Stimulated activated CD8-positive, alpha-beta memory T cell treated with anti-CD3 and anti-CD28 coated beads, Interleukin-7, amount 100 ng/mL, for 4 hours (primary cell): Measurements from ENCODE around the gene HINT3.
A peak's percentile ranks its signal among the peaks of the same experiment; 100 is the strongest.
"Not testable (repeated sequence)": the region's sequence is repeated elsewhere in the genome, so short reads cannot be mapped to it uniquely, and the experiment has no call there.

Experiments used
- DNase-seq, 2 donors: peaks; one replicate each; pipeline ENCODE4 v3.0.0-alpha.2; 2020; ENCODE audit warnings: low read depth in 2 of 2

The HINT3 gene

DNA sequence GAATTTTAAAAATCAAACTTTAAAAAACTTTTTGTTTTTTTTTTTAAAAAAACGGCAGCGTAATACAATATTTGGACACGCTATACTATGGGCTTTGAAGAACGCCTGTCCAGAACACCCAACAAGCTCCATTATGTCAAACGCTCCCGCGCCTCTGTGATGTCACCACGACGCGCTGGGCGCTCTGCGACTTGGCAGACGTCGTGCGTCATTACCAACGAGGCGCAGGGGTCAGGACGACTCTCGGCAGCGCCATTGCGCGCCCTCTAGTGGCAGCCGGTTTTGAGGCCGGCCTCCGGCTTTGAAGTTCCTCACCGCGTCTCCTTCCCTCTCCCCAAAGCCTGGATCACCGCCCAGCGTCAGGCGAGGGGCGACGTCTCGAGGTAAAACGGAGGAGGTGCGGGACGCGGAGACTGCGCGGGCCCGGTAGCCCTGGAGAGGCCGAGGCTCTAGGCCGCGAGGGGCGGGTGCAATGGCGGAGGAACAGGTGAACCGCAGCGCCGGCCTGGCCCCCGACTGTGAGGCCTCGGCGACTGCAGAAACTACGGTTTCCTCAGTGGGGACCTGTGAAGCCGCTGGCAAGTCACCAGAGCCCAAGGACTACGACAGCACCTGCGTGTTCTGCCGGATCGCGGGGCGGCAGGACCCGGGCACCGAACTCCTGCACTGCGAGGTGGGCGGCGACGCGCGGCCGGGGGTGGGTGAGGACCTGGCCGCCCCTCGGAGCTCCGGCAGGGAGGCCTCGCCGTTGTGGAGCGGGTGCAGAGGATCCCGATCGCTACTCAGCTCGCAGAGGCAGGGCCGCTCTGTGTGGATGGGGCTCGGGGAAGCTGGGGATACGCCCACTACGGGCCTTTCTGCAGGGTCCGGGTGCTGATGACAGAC lies at the start of gene HINT3:
TSS of gene HINT3 (plus strand) at position 265 of the 885 bp plus-strand sequence. CDS start at position 473, 208 bp downstream.
- peak; percentile 93 to 96 for DNase-seq

DNA sequence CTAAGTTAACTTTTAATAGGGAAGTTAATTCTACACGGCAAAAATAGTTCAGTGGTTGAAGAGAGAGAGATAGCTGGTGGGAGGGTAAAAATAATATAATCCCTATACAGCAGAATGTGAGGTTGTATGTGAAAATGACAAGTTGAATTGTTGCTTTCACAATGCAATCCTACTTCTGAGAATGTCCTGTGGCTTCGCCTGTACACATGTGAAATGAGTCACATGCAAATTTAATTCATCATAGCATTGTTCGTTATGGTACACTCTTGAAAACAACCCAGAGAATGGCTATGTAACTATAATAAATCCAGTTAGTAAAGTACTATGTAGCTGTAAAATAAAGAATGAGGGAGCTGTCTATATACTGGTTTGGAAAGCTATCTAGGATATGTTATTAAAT lies 46.0 kb upstream of the HINT3 start:
- no peak for DNase-seq

DNA sequence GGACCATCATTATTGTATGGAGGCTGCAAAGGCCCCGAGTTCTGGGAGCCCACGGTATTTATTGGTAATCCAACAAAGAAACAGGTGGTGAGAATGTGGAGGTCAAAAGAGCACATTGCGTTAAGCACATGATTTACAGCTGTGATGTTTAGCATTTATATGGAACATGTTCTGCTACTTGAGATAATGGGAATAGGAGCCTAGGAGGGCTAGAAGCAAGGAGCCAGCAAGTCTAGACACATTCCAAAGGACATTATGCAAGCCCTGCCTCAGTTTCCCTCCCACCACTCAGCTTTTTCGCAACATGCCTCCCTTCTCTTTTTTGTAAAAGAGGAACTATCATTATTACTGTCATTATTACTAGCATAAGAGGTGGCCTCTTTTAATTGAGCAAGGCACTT lies 45.5 kb upstream of the HINT3 start:
- DNase-seq, result not testable (repeated sequence)

DNA sequence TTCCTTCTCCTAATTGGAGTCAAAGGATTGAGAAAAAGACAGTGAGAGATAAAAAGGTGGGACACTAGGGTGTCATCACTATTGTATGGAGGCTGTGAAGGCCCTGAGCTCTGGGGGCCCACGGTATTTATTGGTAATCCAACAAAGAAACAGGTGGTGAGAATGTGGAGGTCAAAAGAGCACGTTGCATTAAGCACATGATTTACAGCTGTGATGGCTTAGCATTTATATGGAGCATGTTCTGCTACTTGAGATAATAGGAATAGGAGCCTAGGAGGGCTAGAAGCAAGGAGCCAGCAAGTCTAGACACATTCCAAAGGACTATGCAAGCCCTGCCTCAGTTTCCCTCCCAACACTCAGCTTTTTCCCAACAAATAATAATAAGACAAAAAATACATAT lies 44.1 kb upstream of the HINT3 start:
- not testable (repeated sequence) for DNase-seq

DNA sequence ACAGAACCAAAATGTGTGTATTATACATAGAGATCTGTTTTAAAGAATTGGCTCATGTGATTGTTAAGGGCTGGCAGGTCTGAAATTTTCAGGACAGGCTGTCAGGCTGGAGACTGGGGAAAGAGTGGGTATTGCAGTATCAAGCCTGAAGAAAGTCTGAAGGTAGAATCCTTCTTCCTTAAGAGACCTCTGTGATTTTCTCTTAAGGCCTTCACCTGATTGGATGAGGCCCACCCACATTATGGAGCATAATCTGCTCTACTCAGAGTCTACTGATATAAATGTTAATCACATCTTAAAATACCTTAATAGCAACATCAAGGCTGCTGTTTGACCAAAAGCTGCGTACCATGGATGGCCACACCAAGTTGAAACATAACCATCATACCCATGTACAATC lies 43.4 kb upstream of the HINT3 start:
- no peak for DNase-seq

DNA sequence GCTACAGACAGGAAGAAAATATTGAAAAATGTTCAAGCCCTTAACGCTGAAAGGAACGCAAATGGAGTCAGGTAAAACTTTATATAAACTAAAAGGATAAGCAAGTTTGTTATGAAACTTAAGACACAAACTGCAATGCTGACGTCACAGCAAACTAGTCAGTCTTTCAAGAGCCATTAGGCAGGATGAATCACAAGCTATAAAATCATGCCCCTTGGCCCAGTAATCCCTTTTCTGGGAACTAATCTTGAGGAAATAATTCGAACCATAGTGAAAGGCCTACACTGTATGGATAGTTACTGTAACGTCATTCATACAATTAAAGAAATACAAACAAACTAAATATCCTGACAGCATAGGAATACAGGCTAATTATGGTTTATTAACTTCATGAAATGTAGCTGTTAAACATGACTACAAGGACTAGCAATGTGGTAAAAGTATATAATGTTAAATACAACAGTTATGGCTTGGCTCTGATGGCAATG lies 42.7 kb upstream of the HINT3 start:
- no peak for DNase-seq

DNA sequence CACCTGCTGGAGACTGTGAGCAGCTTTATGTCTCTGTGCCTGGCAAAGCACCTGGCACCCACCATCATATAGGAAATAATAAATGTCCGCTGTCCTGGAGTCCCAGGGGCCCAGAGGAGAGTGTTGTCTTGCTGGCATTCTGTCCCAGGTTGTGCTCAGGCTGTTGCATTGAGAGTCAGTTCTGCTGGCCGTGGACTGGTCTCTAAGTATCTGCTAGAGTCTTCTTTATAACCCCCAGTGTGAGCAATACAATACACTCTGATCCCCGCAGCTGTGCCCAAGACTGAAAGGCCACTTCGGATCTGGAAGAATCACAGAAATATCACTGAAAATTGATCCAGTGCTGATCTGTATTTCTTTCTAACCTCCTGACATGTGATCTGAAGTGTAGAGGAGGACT lies 38.3 kb upstream of the HINT3 start:
- DNase-seq, result no peak

DNA sequence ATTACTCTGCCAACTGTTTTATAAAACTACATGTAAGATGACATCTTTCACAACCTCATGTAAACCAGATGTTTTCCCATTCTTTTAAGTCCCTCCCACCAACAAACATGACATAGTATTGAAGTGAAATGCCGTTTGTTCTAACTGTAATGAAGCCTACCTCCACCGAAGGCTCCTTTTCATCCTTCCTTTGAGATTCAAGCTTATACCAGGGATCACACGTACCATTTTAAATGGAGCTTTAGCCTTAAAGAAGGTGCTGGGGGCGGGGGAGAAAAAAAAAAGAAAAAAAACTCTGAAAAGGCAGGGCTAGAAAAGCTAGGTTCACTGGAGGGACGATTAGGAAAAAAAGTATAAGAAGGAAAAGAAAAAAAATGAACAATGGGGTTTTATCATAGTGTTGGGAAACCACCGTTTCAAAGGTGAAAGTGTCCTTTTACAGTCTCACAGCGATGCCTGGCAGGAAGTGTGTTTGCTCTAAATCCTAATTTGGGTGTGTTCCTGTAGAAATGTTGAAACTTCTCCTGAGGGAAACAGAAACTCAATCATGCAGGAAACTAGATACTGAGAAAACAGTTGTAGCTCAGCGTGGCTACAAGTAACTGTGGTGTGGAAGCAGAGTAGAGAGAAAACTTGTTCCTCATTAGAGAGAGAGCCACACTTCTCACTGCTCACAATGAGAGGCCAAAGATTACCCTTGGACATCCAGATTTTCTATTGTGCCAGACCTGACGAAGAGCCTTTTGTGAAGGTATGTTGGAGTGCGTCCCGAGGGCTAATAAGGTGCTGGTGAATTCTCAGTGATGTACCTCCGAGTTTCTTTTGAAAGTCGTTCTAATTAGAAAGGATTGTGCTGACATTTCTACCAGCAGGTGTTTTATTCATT lies 37.6 kb upstream of the HINT3 start:
- peak; percentile 9 to 30 for DNase-seq

DNA sequence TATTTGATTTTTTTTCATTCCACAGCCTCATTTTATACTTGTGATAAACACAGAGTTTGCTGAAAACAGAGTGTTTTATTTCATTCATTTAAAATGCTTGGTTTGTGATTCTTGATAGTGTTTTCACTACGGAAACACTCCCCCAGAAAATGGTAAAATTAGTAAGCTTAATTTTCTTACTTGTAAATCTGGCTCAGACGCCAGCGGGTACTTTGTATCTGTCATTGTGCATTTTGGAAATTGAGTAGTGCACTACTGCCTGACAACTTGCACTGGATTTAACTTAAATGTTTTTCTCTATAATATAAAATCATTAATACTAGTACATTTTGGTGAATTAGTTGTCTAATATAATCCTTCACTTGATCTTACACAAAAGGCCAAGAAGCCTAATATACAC lies 37.0 kb upstream of the HINT3 start:
- DNase-seq, result no peak

DNA sequence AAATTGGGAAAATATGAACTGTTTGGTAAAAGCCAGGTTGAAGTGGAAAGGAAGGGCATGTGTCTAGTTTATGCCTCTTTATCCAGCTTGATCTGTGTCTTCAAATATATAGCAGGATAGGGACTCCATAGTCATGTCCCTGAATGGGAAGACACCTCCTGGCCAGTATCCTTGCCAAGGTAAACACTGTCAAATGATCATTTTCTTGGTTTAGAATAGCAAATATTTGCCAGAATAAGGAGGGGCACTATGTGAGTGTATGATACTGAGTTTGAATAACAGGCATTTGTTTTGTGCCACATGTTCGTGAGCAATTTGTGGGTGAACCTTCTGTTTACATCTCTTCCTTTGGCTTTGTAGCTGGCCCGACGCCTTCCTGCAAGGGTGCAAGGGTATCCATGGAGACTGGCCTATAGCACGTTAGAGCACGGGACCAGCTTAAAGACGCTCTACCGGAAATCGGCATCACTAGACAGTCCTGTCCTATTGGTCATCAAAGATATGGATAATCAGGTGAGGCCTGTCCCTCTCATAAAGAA lies 34.2 kb upstream of the HINT3 start:
- DNase-seq, result no peak

DNA sequence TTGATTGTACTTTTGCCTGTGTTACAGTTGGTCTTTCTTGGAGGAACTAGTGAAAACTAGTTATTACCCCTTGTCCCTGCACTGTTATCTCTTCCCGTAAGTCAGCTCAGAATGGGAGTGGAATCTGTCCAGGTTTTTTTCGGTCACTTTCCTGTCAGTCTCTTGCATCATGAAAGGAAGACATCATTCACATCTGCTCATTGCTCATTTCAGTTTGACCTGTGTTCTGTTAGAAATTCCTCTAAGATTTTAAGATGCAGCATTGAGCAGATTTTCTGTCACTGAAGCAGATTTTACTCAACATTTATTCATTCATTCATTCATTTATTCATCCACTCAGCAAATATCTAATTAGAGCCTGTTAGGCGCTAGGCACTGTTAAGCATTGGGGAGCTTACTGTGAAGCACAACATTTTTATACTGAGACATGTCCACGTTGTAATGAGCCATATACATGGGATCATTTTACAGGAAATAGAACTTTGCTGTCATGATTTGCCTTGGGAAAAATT lies 33.1 kb upstream of the HINT3 start:
- no peak for DNase-seq

DNA sequence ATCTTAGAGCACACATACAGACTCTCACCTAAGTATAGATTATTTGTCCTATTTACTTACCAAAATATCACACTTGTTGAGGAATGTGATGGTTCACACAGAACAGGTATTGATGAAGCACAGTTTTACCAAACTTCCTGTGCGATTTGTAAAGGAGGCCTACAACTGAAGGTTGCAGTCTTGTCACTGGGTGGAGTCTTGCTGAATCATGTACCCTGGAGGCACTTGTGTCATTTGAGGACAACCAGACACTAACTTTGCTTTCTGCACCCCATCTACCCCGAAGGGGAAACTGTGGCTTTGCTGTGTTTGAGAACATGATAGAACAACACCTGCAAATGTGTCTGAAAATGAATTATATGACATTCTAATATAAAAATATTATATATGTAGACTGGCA lies 32.4 kb upstream of the HINT3 start:
- DNase-seq, result no peak

DNA sequence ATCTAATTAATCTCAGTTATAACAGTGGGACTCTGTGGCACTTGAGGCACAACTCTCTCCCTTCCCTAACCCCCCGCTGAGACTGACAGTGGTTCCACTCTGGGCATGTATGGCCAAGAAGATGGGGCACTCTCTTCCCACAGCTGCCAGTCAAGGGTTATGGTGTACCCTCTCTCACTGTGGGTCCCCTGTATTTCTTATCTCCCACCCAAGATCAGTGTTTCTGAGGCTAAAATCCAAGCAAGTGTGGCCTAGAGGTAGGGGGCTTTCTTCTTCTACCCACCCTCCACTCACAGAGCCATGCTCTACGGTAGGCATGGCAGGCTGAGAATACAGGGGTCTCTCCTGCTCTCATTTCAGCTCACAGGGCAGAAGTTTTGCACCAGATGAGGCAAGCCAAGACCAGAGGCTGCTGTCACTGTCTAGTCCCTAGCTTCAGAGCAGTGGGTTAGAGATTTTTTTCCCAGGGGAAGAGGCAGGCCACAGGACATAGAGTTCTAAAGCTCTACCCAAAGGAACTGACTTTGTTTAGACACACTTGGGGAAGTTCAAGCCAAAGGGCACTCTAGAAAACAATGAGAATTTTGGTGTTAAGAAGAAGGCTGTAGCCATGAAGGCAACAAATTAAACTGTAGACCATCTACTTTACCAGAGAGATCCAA lies 31.7 kb upstream of the HINT3 start:
- DNase-seq, result no peak

DNA sequence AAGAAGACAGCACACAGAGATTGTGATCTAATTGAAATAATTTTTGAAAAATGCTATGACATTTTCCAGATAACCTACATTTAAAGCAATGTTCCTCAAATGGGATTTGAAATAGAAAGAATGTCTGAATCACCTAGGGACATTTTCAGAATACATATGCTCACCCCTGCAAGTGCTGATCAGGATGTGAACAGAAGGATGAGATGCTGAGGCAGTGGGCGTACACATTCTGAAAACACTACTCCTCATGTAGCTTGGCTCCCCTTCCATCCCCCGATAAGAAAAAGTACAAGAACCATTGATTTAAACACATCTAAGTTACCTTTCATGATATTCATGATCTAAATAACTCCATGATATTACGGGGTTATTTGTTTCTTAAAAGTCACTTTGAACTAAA lies 29.9 kb upstream of the HINT3 start:
- no peak for DNase-seq

DNA sequence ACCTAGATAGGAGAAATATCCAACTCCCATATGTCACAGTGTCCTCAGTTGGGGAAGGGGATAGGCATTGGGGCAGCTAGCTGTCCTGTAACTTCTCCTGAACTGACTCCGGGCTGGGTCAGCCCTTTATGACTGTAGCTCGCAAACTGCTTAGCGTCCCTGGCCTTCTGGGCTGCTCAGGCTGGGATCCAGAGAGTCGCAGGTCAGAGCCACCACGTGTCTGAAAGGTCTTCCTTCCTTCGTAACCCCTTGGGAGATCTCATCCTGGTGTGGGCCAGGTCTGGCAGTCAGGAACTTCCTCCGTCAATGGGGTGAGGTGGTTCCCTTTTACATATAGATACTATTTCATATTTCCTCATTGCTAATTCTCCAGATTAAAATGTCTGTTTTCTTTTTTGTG lies 28.8 kb upstream of the HINT3 start:
- no peak for DNase-seq

DNA sequence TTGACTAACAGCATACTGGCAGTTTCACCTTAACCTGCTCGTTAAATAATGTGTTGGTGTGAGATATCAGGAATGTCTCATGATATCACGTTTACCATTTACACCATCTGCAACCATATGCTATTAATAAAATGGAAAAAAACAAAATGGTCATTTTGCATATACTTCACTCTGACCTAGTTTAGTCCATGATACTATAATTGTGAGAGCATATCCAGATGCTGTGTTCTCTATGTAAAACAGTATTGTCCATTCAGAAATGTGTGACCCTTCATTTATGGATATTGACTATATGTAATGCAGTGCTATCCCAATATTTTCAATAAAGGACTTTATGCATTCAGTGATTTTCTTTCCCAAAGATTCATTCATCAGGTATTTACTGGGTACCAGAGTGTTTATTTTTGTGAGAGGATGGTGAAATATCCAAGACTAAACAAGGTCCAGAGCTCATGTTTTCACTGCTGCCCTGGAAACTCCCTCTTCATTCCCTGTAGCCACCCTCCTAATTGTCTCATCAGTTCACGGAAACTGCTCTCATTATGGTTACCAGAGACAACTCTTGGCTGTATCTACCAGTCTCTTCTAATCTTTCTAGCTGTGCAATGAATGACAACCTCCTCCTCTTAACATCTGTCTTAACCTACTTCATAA lies 25.7 kb upstream of the HINT3 start:
- DNase-seq, result no peak

DNA sequence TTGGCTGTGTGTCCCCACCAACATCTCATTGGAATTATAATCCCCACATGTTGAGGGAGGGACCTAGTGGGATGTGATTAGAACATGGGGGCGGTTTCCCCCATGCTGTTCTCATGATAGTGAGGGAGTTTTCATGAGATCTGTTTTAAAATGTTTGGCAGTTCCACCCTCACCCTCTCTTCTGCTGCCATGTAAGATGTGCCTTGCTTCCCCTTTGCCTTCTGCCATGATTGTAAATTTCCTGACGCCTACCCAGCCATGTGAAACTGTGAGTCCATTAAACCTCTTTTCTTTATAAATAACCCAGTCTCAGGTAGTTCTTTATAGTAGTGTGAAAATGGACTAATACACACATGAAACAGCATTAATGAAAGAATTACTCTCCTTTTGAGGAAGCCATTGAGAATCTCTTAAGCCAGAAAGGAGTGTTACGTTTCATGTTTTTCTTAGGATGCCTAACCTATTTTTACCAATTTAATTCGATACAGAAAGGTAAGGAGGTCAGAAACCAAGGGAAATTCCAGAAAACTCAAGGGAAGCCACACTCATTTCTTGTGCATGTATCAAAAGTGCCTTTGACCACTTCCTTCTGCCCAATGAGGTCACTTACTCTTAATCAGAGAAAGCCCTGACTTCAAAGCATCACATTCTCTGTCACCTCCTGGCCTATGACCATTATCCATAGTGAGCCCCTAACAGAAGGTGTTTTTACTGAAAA lies 24.7 kb upstream of the HINT3 start:
- no peak for DNase-seq

DNA sequence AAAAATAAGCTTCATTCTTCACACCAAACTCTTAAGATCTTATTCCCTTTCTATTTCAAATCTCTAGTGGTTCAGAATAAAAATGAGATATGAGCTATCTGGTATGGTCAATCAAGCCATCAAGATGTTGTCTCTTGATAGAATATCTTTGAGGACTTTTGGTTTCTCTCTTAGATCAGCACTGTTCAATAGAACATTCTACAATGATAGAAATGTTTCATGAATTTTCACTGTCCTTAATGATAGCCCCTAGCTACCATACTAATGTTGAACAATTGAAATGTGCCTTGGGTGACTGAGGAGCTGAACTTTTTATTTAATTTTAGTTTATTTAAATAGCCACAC lies 24.1 kb upstream of the HINT3 start:
- no peak for DNase-seq

DNA sequence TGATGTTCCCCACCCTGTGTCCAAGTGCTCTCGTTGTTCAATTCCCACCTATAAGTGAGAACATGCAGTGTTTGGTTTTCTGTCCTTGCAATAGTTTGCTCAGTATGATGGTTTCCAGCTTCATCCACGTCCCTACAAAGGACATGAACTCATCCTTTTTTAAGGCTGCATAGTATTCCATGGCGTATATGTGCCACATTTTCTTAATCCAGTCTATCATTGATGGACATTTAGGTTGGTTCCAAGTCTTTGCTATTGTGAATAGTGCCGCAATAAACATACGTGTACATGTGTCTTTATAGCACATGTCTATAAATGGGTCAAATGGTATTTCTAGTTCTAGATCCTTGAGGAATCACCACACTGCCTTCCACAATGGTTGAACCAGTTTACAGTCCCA lies 21.1 kb upstream of the HINT3 start:
- not testable (repeated sequence) for DNase-seq

DNA sequence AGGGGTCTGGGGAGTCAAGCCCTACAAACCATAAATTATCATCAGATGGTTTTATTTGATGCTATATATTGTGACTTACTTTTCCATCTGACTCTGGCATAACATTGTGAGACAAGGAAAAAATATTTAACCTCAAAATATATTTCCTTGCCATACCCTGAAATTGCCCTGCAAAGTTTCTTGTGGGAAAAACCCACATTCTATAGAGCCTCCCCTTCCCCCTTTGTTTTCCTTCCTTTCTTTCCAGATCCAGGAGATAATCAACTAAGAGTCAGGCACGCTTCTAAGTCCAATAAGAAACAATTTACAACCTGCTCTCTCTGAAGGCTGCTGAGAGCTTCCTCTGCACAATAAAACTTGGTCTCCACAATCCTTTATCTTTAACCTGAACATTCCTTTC lies 17.5 kb upstream of the HINT3 start:
- DNase-seq, result no peak

DNA sequence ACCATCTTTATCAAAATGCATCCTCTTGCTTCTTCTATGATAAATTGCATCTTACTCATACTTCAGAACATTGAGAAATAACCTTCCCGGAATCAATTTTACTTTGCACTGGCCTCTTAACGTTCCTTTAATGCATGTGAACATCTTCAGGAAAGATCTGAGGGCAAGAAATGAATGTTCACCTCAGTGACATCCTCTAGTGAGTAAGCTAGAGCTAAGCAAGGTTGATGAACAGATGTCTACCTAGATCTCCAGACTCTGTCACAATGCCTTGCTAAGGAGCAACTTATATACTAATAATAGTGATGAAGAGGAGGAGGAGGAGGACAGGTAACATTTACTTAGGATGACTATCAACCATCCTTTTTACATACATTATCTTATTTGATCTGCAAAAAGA lies 16.8 kb upstream of the HINT3 start:
- DNase-seq, result no peak
